GM12878 (cell line): Measurements from ENCODE around the gene ALG5. TPM values are rescaled to one million over a fixed set of nuclear protein-coding genes. Genes with fewer than 3 reads are reported as not detected.

Experiments used
- ATAC-seq: fragments of 200-7000 bp; cut with Tn5 transposase; 3 replicates; pipeline ENCODE4 v1.9.1; 2020; ENCODE audit warnings: mild to moderate bottlenecking, moderate library complexity
- BruUV-seq: library from RNA; stranded (reverse); fragments of 400-500 nt; replicated peaks from 2 replicates; lab custom pipeline; 2021; lab: Mats Ljungman, UMichigan
- CTCF ChIA-PET: fragments of 300-600 bp; sonication (Branson Sonifier 250); formaldehyde crosslinking; extraction: SDS; loops from one replicate; lab custom pipeline; 2021; ENCODE audit warnings: inconsistent platforms; lab: Yijun Ruan, JAX
- POLR2A ChIA-PET: fragments of 350-600 bp; formaldehyde crosslinking; extraction: SDS; loops from one replicate; lab custom pipeline; 2021; ENCODE audit warnings: inconsistent platforms; lab: Charles Lee
- RAD21 ChIA-PET: fragments of 300-600 bp; sonication (Branson Sonifier 250); formaldehyde crosslinking; loops from one replicate; lab custom pipeline; 2023; ENCODE audit warnings: antibody characterized with exemption; ENCODE audit not compliant: unreplicated experiment; lab: Charles Lee
- SMC1A ChIA-PET: fragments of 300-600 bp; sonication (Branson Sonifier 250); formaldehyde crosslinking; loops from one replicate; lab custom pipeline; 2023; ENCODE audit not compliant: unreplicated experiment, uncharacterized antibody; lab: Charles Lee
- DNase-seq: peaks from one replicate; pipeline ENCODE4 v3.0.0-alpha.2; 2011; ENCODE audit warnings: low read depth, low spot score
- FAIRE-seq: peaks from 3 replicates; lab custom pipeline; 2011; peaks lifted over from hg19 to GRCh38; lab: Jason Lieb, UNC
- H2AFZ ChIP-seq: 2 replicates; pipeline ENCODE4 v1.6.0; 2011; ENCODE audit warnings: low read depth, low read length, control low read depth; ENCODE audit not compliant: control insufficient read depth
- H3K27ac ChIP-seq: 2 replicates; pipeline ENCODE4 v1.5.1; 2011; ENCODE audit warnings: control low read depth; ENCODE audit not compliant: control insufficient read depth, insufficient read depth
- H3K27me3 ChIP-seq, 2 experiments: replicated peaks in 1 of 2; 2 replicates each; pipeline versions ENCODE4 v1.6.0 to v1.6.1; 2011; ENCODE audit warnings: low read length in 1 of 2; ENCODE audit not compliant: control insufficient read depth in 2 of 2, insufficient read depth in 2 of 2
- H3K36me3 ChIP-seq, 2 experiments: 2 replicates each; pipeline ENCODE4 v1.5.1; 2011; ENCODE audit warnings: low read length in 1 of 2; ENCODE audit not compliant: control insufficient read depth in 2 of 2, insufficient read depth in 2 of 2
- H3K4me1 ChIP-seq: 2 replicates; pipeline ENCODE4 v1.6.1; 2011; ENCODE audit warnings: mild to moderate bottlenecking, low read length, moderate library complexity, mixed read lengths; ENCODE audit not compliant: control insufficient read depth, insufficient read depth
- H3K4me2 ChIP-seq: 2 replicates; pipeline ENCODE4 v1.6.0; 2011; ENCODE audit warnings: control low read depth; ENCODE audit not compliant: control insufficient read depth, insufficient read depth
- H3K4me3 ChIP-seq: fragments of 200-600 bp; sonication (generic); 2 replicates; pipeline ENCODE4 v1.5.1; 2016
- H3K79me2 ChIP-seq: 2 replicates; pipeline ENCODE4 v1.6.0; 2011; ENCODE audit warnings: low read length; ENCODE audit not compliant: control insufficient read depth, insufficient read depth
- H3K9ac ChIP-seq: 2 replicates; pipeline ENCODE4 v1.8.0; 2011; ENCODE audit warnings: low read length, control low read depth, mixed read lengths; ENCODE audit not compliant: control insufficient read depth, insufficient read depth
- H3K9me3 ChIP-seq: replicated peaks from 3 replicates; pipeline ENCODE4 v1.5.1; 2011; ENCODE audit warnings: mild to moderate bottlenecking, low read length; ENCODE audit not compliant: control insufficient read depth, insufficient read depth
- H4K20me1 ChIP-seq: 2 replicates; pipeline ENCODE4 v1.6.0; 2011; ENCODE audit not compliant: control insufficient read depth, insufficient read depth
- CREB1 ChIP-seq: IDR thresholded peaks from 2 replicates; pipeline ENCODE4 v1.6.1; 2012; ENCODE audit warnings: low read depth, mild to moderate bottlenecking, inconsistent platforms
- MXI1 ChIP-seq: fragments of 150-350 bp; IDR thresholded peaks from 2 replicates; pipeline ENCODE4 v1.6.1; 2011; ENCODE audit warnings: low read depth, mild to moderate bottlenecking, inconsistent platforms, low read length, improper control_type of control experiment
- RELB ChIP-seq: fragments of 450-650 bp; IDR thresholded peaks from 2 replicates; pipeline ENCODE4 v1.6.1; 2017; ENCODE audit warnings: low read depth, mild to moderate bottlenecking, moderate library complexity
- ZBTB4 ChIP-seq: fragments of 450-650 bp; formaldehyde crosslinking; IDR thresholded peaks from 2 replicates; pipeline ENCODE4 v1.4.0; 2022; ENCODE audit warnings: mild to moderate bottlenecking, moderate library complexity
- ZBTB40 ChIP-seq: fragments of 450-650 bp; IDR thresholded peaks from 2 replicates; pipeline ENCODE4 v1.6.1; 2016; ENCODE audit warnings: mild to moderate bottlenecking, moderate library complexity, borderline replicate concordance
- WGBS: methylation state at CpG from one replicate; pipeline ENCODE4 v1.1.6; 2016; ENCODE audit warnings: low lambda C conversion rate; ENCODE audit not compliant: insufficient replicate concordance, insufficient coverage; ENCODE audit errors: missing lambda C conversion rate; 5-methylcytosine and 5-hydroxymethylcytosine counted together
- in situ Hi-C: fragments of 300-500 bp; cut with MboI; formaldehyde crosslinking; loops from 9 replicates; pipeline ENCODE4 v1.14.3; 2018; ENCODE audit warnings: mixed read lengths
- intact Hi-C: fragments of 100-400 bp; cut with micrococcal nuclease; formaldehyde crosslinking; loops from one replicate; pipeline ENCODE4 v1.14.2; 2022; ENCODE audit not compliant: unreplicated experiment
- polyA plus RNA-seq, 11 experiments: library from polyadenylated mRNA; depleted of rRNA in 4 of 11; unstranded in 6 of 11; stranded (reverse) in 5 of 11; fragments of >200 nt; fragmentation: Nextera tagmentation in 4 of 11; fragmentation: Illumina TruSeq in 1 of 11; extraction: Ambion mirVana in 4 of 11; extraction: Trizol in 1 of 11; gene quantifications; 1 replicate in 1 of 11; 2 replicates in 10 of 11; pipeline versions ENCODE4 v1.2.1 to v1.2.3, GENCODE V29; 2011 to 2016; ENCODE audit warnings: inconsistent platforms in 2 of 11, missing spikeins in 2 of 11, low read depth in 1 of 11
- total RNA-seq, 4 experiments: library from RNA; depleted of rRNA in 3 of 4; stranded (reverse); fragments of >200 nt in 3 of 4; fragmentation: Illumina TruSeq in 1 of 4; extraction: Trizol in 1 of 4; gene quantifications; 2 replicates each; pipeline versions ENCODE4 v1.2.1 to v1.2.3, GENCODE V29; 2013 to 2021

ALG5 gene
- total and polyA plus RNA-seq, 10 of the 15 experiments (the other 5 are each of a cell fraction or from before 2014, with no cell fraction given) = 23.9 to 82.2 (median 42.5) TPM

DNA sequence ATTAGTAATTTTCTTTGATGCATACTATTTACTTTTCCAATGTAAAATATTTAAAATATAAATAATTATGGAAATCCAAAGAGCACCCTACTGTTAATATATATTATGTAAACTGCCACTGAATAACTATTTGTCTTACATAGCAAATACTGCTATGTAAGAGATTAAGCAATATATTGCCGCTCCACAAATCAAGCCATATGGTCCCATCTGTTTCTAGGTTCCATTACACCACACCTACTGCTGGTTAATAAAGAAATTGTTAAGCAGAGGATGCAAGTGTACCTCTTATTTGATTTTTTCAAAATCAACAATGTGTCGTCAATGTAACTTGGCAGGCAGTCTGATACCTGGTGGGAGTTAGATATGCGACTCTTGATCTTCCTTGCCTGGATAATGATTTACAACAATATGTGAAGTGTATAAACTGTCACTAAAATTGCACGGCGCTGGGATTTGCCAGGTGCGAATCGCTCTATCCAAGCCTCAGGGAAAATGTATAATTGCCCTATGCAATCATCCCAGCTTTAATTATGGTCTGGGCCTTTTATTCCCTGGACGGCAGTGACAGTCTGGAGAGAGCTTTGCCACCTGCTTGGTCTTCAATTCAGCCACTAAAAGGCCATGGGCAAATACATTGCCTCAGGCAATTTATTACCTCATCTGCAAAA is 95.1 kb downstream of the ALG5 start:
- RAD21 ChIA-PET = no interaction called here
- 80% methylated on average over 8 of the region's 8 CpGs for WGBS
- ATAC-seq (no peak), DNase-seq (no peak), FAIRE-seq (no peak)
- intact Hi-C loops (no loop called here), in situ Hi-C loops (no loop called here)
- H2AFZ ChIP-seq = no peak overlapping the region
- no peaks in the 10 kb centered on the region for H3K4me1 ChIP-seq
- POLR2A ChIA-PET = no interaction called here
- no peaks in the 10 kb centered on the region for H3K9me3 ChIP-seq
- no TSS peak for BruUV-seq
- H3K27me3 ChIP-seq = no peaks in the 10 kb centered on the region; a peak in 1 of 4 replicates
- no peaks in the 10 kb centered on the region for H3K36me3 ChIP-seq
- no peaks in the 10 kb centered on the region for H3K79me2 ChIP-seq
- H4K20me1 ChIP-seq = no peaks in the 10 kb centered on the region
- H3K9ac ChIP-seq = no peak overlapping the region
- no peak overlapping the region for H3K4me3 ChIP-seq
- SMC1A ChIA-PET = no interaction called here
- CTCF ChIA-PET = no interaction called here
- TF ChIP-seq MXI1 (no peak), ZBTB40 (no peak), CREB1 (no peak), RELB (no peak), ZBTB4 (no peak)
- no peak overlapping the region for H3K4me2 ChIP-seq
- no peak overlapping the region for H3K27ac ChIP-seq
